A549 (cell line): ENCODE data around the gene CAMKMT. TPM values are rescaled to one million over a fixed set of nuclear protein-coding genes. Genes with fewer than 3 reads are reported as not detected.

Source experiments
- ATAC-seq, 2 experiments: fragments of 200-7000 bp in 1 of 2; fragments of >200 bp in 1 of 2; cut with Nextera tagmentation in 1 of 2; cut with Tn5 transposase in 1 of 2; 3 replicates each; pipeline versions ENCODE4 v1.8.0 to v1.9.1; 2018 to 2020; ENCODE audit warnings: mild to moderate bottlenecking in 1 of 2, moderate library complexity in 1 of 2
- CTCF ChIA-PET: fragments of 300-600 bp; sonication (Branson Sonifier 250); formaldehyde crosslinking; extraction: SDS; loops from one replicate; lab custom pipeline; 2021; ENCODE audit warnings: antibody characterized with exemption, inconsistent platforms; lab: Yijun Ruan, JAX
- POLR2A ChIA-PET: fragments of 350-600 bp; formaldehyde crosslinking; extraction: SDS; loops from one replicate; lab custom pipeline; 2021; ENCODE audit warnings: antibody characterized with exemption, inconsistent platforms; lab: Yijun Ruan, JAX
- DNase-seq, 2 experiments: peaks; one replicate each; pipeline versions ENCODE4 v3.0.0 to v3.0.0-alpha.2; 2011 to 2016; ENCODE audit warnings: low read depth in 1 of 2, low spot score in 1 of 2
- FAIRE-seq: peaks from 2 replicates; lab custom pipeline; 2011; peaks lifted over from hg19 to GRCh38; lab: Jason Lieb, UNC
- H3K27ac ChIP-seq, 2 experiments: fragments of >200 bp; sonication (Bioruptor Twin); formaldehyde crosslinking; 3 replicates each; pipeline ENCODE4 v1.5.1; 2016 to 2017
- H3K4me1 ChIP-seq: fragments of >200 bp; sonication (Bioruptor Twin); formaldehyde crosslinking; 3 replicates; pipeline ENCODE4 v1.6.1; 2016
- H3K4me2 ChIP-seq: fragments of >200 bp; sonication (Bioruptor Twin); formaldehyde crosslinking; 3 replicates; pipeline ENCODE4 v1.6.1; 2016
- H3K4me3 ChIP-seq: fragments of >200 bp; sonication (Bioruptor Twin); formaldehyde crosslinking; 3 replicates; pipeline ENCODE4 v1.5.1; 2016
- H3K9me3 ChIP-seq: fragments of >200 bp; sonication (Bioruptor Twin); formaldehyde crosslinking; 3 replicates; pipeline ENCODE4 v1.6.1; 2016
- ATOH8 ChIP-seq: fragments of 250-450 bp; sonication (Bioruptor Pico); IDR thresholded peaks from 2 replicates; pipeline ENCODE4 v1.5.0; 2020; ENCODE audit warnings: low read depth, mild to moderate bottlenecking, moderate library complexity
- BCL3 ChIP-seq: fragments of >200 bp; sonication (Bioruptor Twin); formaldehyde crosslinking; IDR thresholded peaks from 3 replicates; pipeline ENCODE4 v1.6.1; 2016
- BHLHE40 ChIP-seq: IDR thresholded peaks from 2 replicates; pipeline ENCODE4 v1.6.1; 2012; ENCODE audit warnings: low read depth, low read length, inconsistent platforms
- CBX2 ChIP-seq: fragments of 200-600 bp; sonication (generic); IDR thresholded peaks from 2 replicates; pipeline ENCODE4 v1.6.1; 2016; ENCODE audit warnings: low read depth, mild to moderate bottlenecking, borderline replicate concordance
- CBX8 ChIP-seq: fragments of 200-600 bp; sonication (generic); IDR thresholded peaks from 2 replicates; pipeline ENCODE4 v1.6.1; 2016
- CHD4 ChIP-seq: fragments of 200-600 bp; sonication (generic); IDR thresholded peaks from 2 replicates; pipeline ENCODE4 v1.6.1; 2016; ENCODE audit warnings: antibody characterized with exemption, mild to moderate bottlenecking, borderline replicate concordance
- EHF ChIP-seq: fragments of 250-450 bp; sonication (Bioruptor Pico); IDR thresholded peaks from 2 replicates; pipeline ENCODE4 v1.5.0; 2020; ENCODE audit warnings: mild to moderate bottlenecking
- EP300 ChIP-seq, 2 experiments: fragments of >200 bp; sonication (Bioruptor Twin); formaldehyde crosslinking; IDR thresholded peaks; 2 replicates in 1 of 2; 3 replicates in 1 of 2; pipeline ENCODE4 v1.6.1; 2016 to 2017
- FOSL2 ChIP-seq, 2 experiments: fragments of 450-650 bp in 1 of 2; fragments of >200 bp in 1 of 2; sonication (Bioruptor Twin) in 1 of 2; formaldehyde crosslinking; IDR thresholded peaks; 2 replicates each; pipeline versions ENCODE4 v1.5.0 to v1.6.1; 2016 to 2020; ENCODE audit warnings: mild to moderate bottlenecking in 1 of 2, moderate library complexity in 1 of 2
- FOXS1 ChIP-seq: fragments of 250-450 bp; sonication (Bioruptor Pico); IDR thresholded peaks from 2 replicates; pipeline ENCODE4 v1.5.0; 2020; ENCODE audit warnings: mild to moderate bottlenecking, moderate library complexity
- HDAC2 ChIP-seq: fragments of 200-600 bp; sonication (generic); IDR thresholded peaks from 2 replicates; pipeline ENCODE4 v1.6.1; 2016
- HES2 ChIP-seq: fragments of >200 bp; sonication (Bioruptor Twin); formaldehyde crosslinking; IDR thresholded peaks from 2 replicates; pipeline ENCODE4 v1.6.1; 2016
- HEYL ChIP-seq: fragments of 250-450 bp; sonication (Bioruptor Pico); IDR thresholded peaks from 2 replicates; pipeline ENCODE4 v1.8.0; 2021; ENCODE audit warnings: mild to moderate bottlenecking, moderate library complexity
- HOXB13 ChIP-seq: fragments of 250-450 bp; sonication (Bioruptor Pico); IDR thresholded peaks from 2 replicates; pipeline ENCODE4 v1.5.0; 2020; ENCODE audit warnings: low read depth, mild to moderate bottlenecking, moderate library complexity
- JUN ChIP-seq, 2 experiments: fragments of >200 bp; sonication (Bioruptor Twin); formaldehyde crosslinking; IDR thresholded peaks; 2 replicates in 1 of 2; 3 replicates in 1 of 2; pipeline ENCODE4 v1.6.1; 2016 to 2017
- JUNB ChIP-seq: fragments of >200 bp; sonication (Bioruptor Twin); formaldehyde crosslinking; IDR thresholded peaks from 2 replicates; pipeline ENCODE4 v1.6.1; 2016
- MAFK ChIP-seq: fragments of 450-650 bp; IDR thresholded peaks from 2 replicates; pipeline ENCODE4 v1.6.1; 2014; ENCODE audit not compliant: partially characterized antibody
- MAZ ChIP-seq: fragments of 150-350 bp; IDR thresholded peaks from 2 replicates; pipeline ENCODE4 v1.6.1; 2014; ENCODE audit warnings: antibody characterized with exemption, low read depth, low read length, borderline replicate concordance
- MYC ChIP-seq: IDR thresholded peaks from 2 replicates; pipeline ENCODE4 v1.6.1; 2012; ENCODE audit warnings: mild to moderate bottlenecking, inconsistent platforms, low read length, improper control_type of control experiment, borderline replicate concordance
- NFE2L2 ChIP-seq: fragments of 150-350 bp; conservative IDR thresholded peaks from 2 replicates; pipeline ENCODE4 v1.6.1; 2014; ENCODE audit warnings: low read length
- PHF8 ChIP-seq: fragments of 200-600 bp; sonication (generic); IDR thresholded peaks from 2 replicates; pipeline ENCODE4 v1.6.1; 2016; ENCODE audit warnings: low read depth, mild to moderate bottlenecking, antibody characterized with exemption, moderate library complexity, borderline replicate concordance
- REST ChIP-seq: fragments of 200-600 bp; sonication (generic); IDR thresholded peaks from 2 replicates; pipeline ENCODE4 v1.6.1; 2016; ENCODE audit warnings: antibody characterized with exemption, mild to moderate bottlenecking, moderate library complexity
- SREBF2 ChIP-seq: fragments of 450-650 bp; IDR thresholded peaks from 2 replicates; pipeline ENCODE4 v1.6.1; 2014; ENCODE audit warnings: mild to moderate bottlenecking, moderate library complexity
- TP53 ChIP-seq: fragments of 250-450 bp; sonication (Bioruptor Pico); IDR thresholded peaks from 2 replicates; pipeline ENCODE4 v1.5.0; 2021; ENCODE audit warnings: mild to moderate bottlenecking, moderate library complexity
- ZFP36 ChIP-seq: fragments of 450-650 bp; IDR thresholded peaks from 2 replicates; pipeline ENCODE4 v1.6.1; 2014; ENCODE audit warnings: borderline replicate concordance; ENCODE audit not compliant: partially characterized antibody
- ZNF302 ChIP-seq: fragments of 250-450 bp; sonication (Bioruptor Pico); IDR thresholded peaks from 2 replicates; pipeline ENCODE4 v1.9.0; 2021; ENCODE audit warnings: inconsistent platforms, mild to moderate bottlenecking, moderate library complexity
- ZSCAN20 ChIP-seq: fragments of 250-450 bp; sonication (Bioruptor Pico); IDR thresholded peaks from 2 replicates; pipeline ENCODE4 v1.8.0; 2022; ENCODE audit warnings: mild to moderate bottlenecking, moderate library complexity
- WGBS: methylation state at CpG from one replicate; pipeline ENCODE4 v1.1.6; 2017; ENCODE audit errors: missing lambda C conversion rate; 5-methylcytosine and 5-hydroxymethylcytosine counted together
- polyA plus RNA-seq, 4 experiments: library from polyadenylated mRNA; depleted of rRNA in 3 of 4; stranded (reverse); fragments of >200 nt; fragmentation: RNase III in 1 of 4; extraction: RNeasy Plus Mini Kit Qiagen cat#74134 plus additional on column Dnase treatment in 1 of 4; gene quantifications; 2 replicates in 3 of 4; 3 replicates in 1 of 4; pipeline ENCODE4 v1.2.3, GENCODE V29; 2011 to 2017
- TF ChIP-seq, protein P1 (sequence below): IDR thresholded peaks from 2 replicates; pipeline ENCODE4 v1.6.1; 2012; ENCODE audit warnings: low read depth, borderline replicate concordance

CAMKMT gene
- polyA plus RNA-seq, 2 of the 4 experiments (the other 2 are of a cell fraction): 6.5 to 15.7 TPM

DNA sequence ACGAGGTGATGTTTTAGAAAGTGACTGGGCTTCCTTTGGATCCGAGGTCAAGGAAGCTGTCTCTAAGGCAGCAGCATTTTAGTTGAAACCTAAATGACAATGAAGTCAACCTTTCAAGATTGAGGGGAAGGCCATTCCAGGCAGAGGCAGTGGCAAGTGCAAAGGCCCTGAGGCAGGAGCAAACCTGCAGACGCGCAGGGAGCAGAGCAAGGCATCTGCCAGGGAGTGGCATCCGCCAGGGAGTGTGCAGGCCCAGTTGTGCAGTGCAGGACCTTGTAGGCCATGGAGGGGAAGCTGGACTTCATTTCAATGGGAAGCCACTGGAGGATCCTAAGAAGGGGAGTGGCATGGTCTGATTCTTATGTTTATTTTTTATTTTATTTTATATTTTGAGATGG lies 425.1 kb downstream of the CAMKMT start:
- no peak overlapping the region for H3K4me2 ChIP-seq
- CTCF ChIA-PET: interaction anchor here (0.8 to 2.1 kb wide), 3 partner anchors 9 to 17 kb away, joined by 3 to 4 read pairs (median 3); no protein-coding TSS in a partner anchor

DNA sequence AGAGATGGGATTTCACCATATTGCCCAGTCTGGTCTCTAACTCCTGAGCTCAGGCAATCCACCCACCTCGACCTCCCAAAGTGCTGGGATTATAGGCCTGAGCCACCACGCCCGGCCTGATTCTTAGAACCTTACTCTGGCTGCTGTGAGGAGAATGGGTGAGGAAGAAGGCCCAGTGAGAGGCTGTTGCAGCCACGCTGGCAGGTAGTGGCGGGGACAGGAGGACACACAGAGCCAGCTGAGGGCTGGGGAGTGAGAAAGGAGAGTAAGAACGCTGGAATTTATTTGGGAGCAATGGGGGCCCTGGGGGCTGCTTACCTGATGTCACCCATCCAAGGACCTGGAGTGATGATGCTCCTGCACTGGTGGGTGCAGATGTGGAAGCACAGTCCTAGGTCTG lies 425.9 kb downstream of the CAMKMT start:
- CTCF ChIA-PET: interaction anchor here (1.3 to 2.7 kb wide), 4 partner anchors 10 to 168 kb away, joined by 3 to 9 read pairs (median 4); no protein-coding TSS in a partner anchor
- Histone ChIP-seq H3K4me3 (no peak overlapping the region), H3K9me3 (no peaks in the 10 kb centered on the region), H3K4me2 (no peak overlapping the region), H3K4me1 (no peaks in the 10 kb centered on the region), H3K27ac (no peak overlapping the region)
- no peak for FAIRE-seq
- no peak for DNase-seq
- 57% methylated on average over 6 of the region's 6 CpGs for WGBS
- TF ChIP-seq HDAC2 (no peak), EP300 (IDR thresholded peaks at IDR 0.05) (no peak), JUN (IDR thresholded peaks at IDR 0.05) (no peak), CBX8 (no peak), MAZ (no peak), ATOH8 (CRISPR knock-in tag) (no peak), MAFK (no peak), ZNF302 (CRISPR knock-in tag) (no peak), TP53 (no peak), SREBF2 (no peak), HOXB13 (CRISPR knock-in tag) (no peak), FOXS1 (CRISPR knock-in tag) (no peak), REST (no peak), ZSCAN20 (CRISPR knock-in tag) (no peak), CHD4 (no peak), PHF8 (no peak)
- TF ChIP-seq, protein P1, sequence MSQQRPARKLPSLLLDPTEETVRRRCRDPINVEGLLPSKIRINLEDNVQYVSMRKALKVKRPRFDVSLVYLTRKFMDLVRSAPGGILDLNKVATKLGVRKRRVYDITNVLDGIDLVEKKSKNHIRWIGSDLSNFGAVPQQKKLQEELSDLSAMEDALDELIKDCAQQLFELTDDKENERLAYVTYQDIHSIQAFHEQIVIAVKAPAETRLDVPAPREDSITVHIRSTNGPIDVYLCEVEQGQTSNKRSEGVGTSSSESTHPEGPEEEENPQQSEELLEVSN: no peak
- POLR2A ChIA-PET: no interaction called here
- ATAC-seq: no peak

More for the DNA sequence above, 425.1 kb downstream of the CAMKMT start:
- POLR2A ChIA-PET: no interaction called here
- no peak for TF ChIP-seq MYC
- TF ChIP-seq ZFP36: no peak
- TF ChIP-seq FOSL2 (IDR thresholded peaks at IDR 0.05): no peak
- no peak for TF ChIP-seq FOSL2 (CRISPR knock-in tag; IDR thresholded peaks at IDR 0.05)
- no peak for TF ChIP-seq BHLHE40
- no peak for TF ChIP-seq JUN (IDR thresholded peaks at IDR 0.05)
- TF ChIP-seq ZSCAN20 (CRISPR knock-in tag): no peak
- no peak for TF ChIP-seq JUNB
- TF ChIP-seq BCL3: no peak
- TF ChIP-seq EHF (CRISPR knock-in tag): no peak
- no peak for TF ChIP-seq EP300 (IDR thresholded peaks at IDR 0.05)
- no peak for TF ChIP-seq CBX2
- no peak for TF ChIP-seq NFE2L2
- no peak for TF ChIP-seq HES2
- TF ChIP-seq HEYL (CRISPR knock-in tag): no peak
- no peak for FAIRE-seq
- 82% methylated on average over 5 of the region's 5 CpGs for WGBS
- Histone ChIP-seq H3K4me1 (no peaks in the 10 kb centered on the region), H3K4me3 (no peak overlapping the region), H3K27ac (no peak overlapping the region), H3K9me3 (no peaks in the 10 kb centered on the region; the same call in 2 of the 3 replicates)
- DNase-seq: no peak
- ATAC-seq: no peak
